ENCODE results near the gene KRTAP2-2. TPM values are rescaled to one million over a fixed set of nuclear protein-coding genes. Genes with fewer than 3 reads are reported as not detected.
"Not testable (repeated sequence)": the region's sequence is repeated elsewhere in the genome, so short reads cannot be mapped to it uniquely, and the experiment has no call there.

KRTAP2-2 gene
- total and polyA plus RNA-seq, 10 of the 15 experiments (the other 5 are each of a cell fraction or from before 2014, with no cell fraction given), result not detected

DNA sequence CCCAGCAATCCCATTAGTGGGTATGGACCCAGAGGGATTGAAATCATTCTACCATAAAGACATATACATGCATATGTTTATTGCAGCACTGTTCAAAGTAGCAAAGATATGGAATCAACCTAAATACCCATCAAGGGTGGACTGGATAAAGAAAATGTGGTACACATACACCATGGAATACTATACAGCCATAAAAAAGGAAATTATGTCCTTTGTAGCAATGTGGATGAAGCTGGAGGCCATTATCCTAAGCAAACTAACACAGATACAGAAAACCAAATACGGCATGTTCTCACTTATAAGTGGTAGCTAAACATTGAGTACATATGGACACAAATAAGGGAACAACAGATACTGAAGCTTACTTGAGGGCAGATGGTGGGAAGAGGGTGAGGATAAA is 2.5 kb upstream of the KRTAP2-2 start (continued):
- no peak for TF ChIP-seq ZBTB40 (IDR thresholded peaks at IDR 0.05; ENCODE audit: borderline replicate concordance)
- TF ChIP-seq POU2F2 (IDR thresholded peaks at IDR 0.05; ENCODE audit: borderline replicate concordance, low read depth, low read length), result no peak
- no peak for TF ChIP-seq NFXL1 (IDR thresholded peaks at IDR 0.05; ENCODE audit: borderline replicate concordance)
- TF ChIP-seq BACH1 (IDR thresholded peaks at IDR 0.05; ENCODE audit: borderline replicate concordance), result no peak
- no peak for TF ChIP-seq TCF3 (IDR thresholded peaks at IDR 0.05; ENCODE audit: borderline replicate concordance, insufficient read depth, low read depth, low read length)

GRCh38 chr17:41054556-41054955 is 474 bp downstream of the KRTAP2-2 start:
- CTCF ChIA-PET, FAIRE-seq: not testable (repeated sequence)

More at GRCh38 chr17:41054556-41054955, 474 bp downstream of the KRTAP2-2 start:
- SMC1A ChIA-PET (ENCODE audit: uncharacterized antibody, unreplicated experiment); DNase-seq (ENCODE audit: low read depth, low spot score); RAD21 ChIA-PET (ENCODE audit: unreplicated experiment); H3K9me3 ChIP-seq (replicated peaks; ENCODE audit: control insufficient read depth, insufficient read depth, low read length); H3K4me1 ChIP-seq (ENCODE audit: control insufficient read depth, insufficient read depth, low read length); intact Hi-C loops (cut with micrococcal nuclease; ENCODE audit: unreplicated experiment); H3K4me3 ChIP-seq; BruUV-seq (replicated peaks); H3K27ac ChIP-seq (ENCODE audit: control insufficient read depth, insufficient read depth); in situ Hi-C loops (cut with MboI); POLR2A ChIA-PET; H3K27me3 ChIP-seq (replicated peaks in 1 of 2; ENCODE audit: control insufficient read depth in 2 of 2, insufficient read depth in 2 of 2, low read length in 1 of 2); H3K36me3 ChIP-seq (ENCODE audit: control insufficient read depth in 2 of 2, insufficient read depth in 2 of 2, low read length in 1 of 2); H3K9ac ChIP-seq (ENCODE audit: control insufficient read depth, insufficient read depth, low read length); H2AFZ ChIP-seq (ENCODE audit: control insufficient read depth, low read depth, low read length); ATAC-seq; H3K4me2 ChIP-seq (ENCODE audit: control insufficient read depth, insufficient read depth); H4K20me1 ChIP-seq (ENCODE audit: control insufficient read depth, insufficient read depth); H3K79me2 ChIP-seq (ENCODE audit: control insufficient read depth, insufficient read depth, low read length): not testable (repeated sequence)
- WGBS (ENCODE audit: insufficient coverage, insufficient replicate concordance, low lambda C conversion rate, missing lambda C conversion rate), result 32% methylated on average over 9 of the region's 9 CpGs

All from GM12878 (cell line).